Right cardiac atrium (tissue), 5 donors: ENCODE results near the gene STAT4. TPM values are rescaled to one million over a fixed set of nuclear protein-coding genes. Genes with fewer than 3 reads are reported as not detected.

ENCODE experiments used
- ATAC-seq, 2 donors: fragments of 200-7000 bp; cut with Tn5 transposase; one replicate each; pipeline versions ENCODE4 v1.8.0 to v1.9.1; 2020; ENCODE audit warnings: moderate library complexity in 2 of 2, mild to moderate bottlenecking in 1 of 2
- DNase-seq, 3 donors: peaks; one replicate each; pipeline ENCODE4 v3.0.0-alpha.2; 2020
- H3K27ac ChIP-seq: one replicate; pipeline ENCODE4 v1.5.1; 2013; ENCODE audit warnings: mild to moderate bottlenecking, low read length, control low read depth, moderate library complexity
- H3K27me3 ChIP-seq: one replicate; pipeline ENCODE4 v1.6.1; 2013; ENCODE audit not compliant: control insufficient read depth, insufficient read depth
- H3K4me1 ChIP-seq: one replicate; pipeline ENCODE4 v1.6.1; 2013; ENCODE audit warnings: low read length; ENCODE audit not compliant: control insufficient read depth, insufficient read depth
- H3K4me3 ChIP-seq: one replicate; pipeline ENCODE4 v1.5.1; 2013; ENCODE audit warnings: low read length, control low read depth
- H3K9me3 ChIP-seq: one replicate; pipeline ENCODE4 v1.6.1; 2013; ENCODE audit warnings: low read length; ENCODE audit not compliant: control insufficient read depth
- WGBS: extraction: QIAGEN DNeasy Blood & Tissue Kit; methylation state at CpG from one replicate; pipeline ENCODE4 v1.1.7; 2013; 5-methylcytosine and 5-hydroxymethylcytosine counted together
- intact Hi-C, 4 donors: fragments of 100-400 bp; cut with DNase I; formaldehyde crosslinking; loops; one replicate each; pipeline versions ENCODE4 v1.11.0 to v1.14.0; 2022 to 2023
- polyA plus RNA-seq: library from polyadenylated mRNA; stranded (reverse); fragments of 200-250 nt; gene quantifications from one replicate; pipeline ENCODE4 v1.2.3, GENCODE V29; 2013
- total RNA-seq, 4 donors: library from RNA; stranded (reverse); fragmentation: NEBNext Ultra II Directional; extraction: Animal tissue kit (Norgen Biotek cat#: 25700); gene quantifications; one replicate each; pipeline ENCODE4 v1.2.1, GENCODE V29; 2021
- donor health status: healthy with polysubstance abuse.
- donor health status: DM: no; HTN: yes; CAD: no.
- donor health status: DM: no; HTN: no; CAD: no.
- donor health status: DM: no; HTN: yes; CAD: no; lungs with severe emphysema.
- donor health status: DM: yes; HTN: yes; CAD: no.

Gene STAT4
- total and polyA plus RNA-seq, 5 donors = 7.0 to 27.0 (median 18.2) TPM

GRCh38 chr2:191059308-191059707, 91.5 kb downstream of the STAT4 start:
- Histone ChIP-seq H3K4me3 (no peak overlapping the region), H3K4me1 (no peaks in the 10 kb centered on the region), H3K27me3 (no peaks in the 10 kb centered on the region), H3K27ac (no peak overlapping the region), H3K9me3 (no peaks in the 10 kb centered on the region)
- no peak for ATAC-seq
- intact Hi-C loops = loop anchor here in 2 of 4 donors (10.0 kb wide), 2 partner anchors 445 to 465 kb away; no protein-coding TSS in a partner anchor
- DNase-seq = no peak
- 86% methylated on average over 3 of the region's 3 CpGs for WGBS

GRCh38 chr2:191056228-191056627, 94.6 kb downstream of the STAT4 start:
- Histone ChIP-seq H3K27me3 (no peaks in the 10 kb centered on the region), H3K9me3 (no peaks in the 10 kb centered on the region), H3K4me3 (no peak overlapping the region), H3K4me1 (no peaks in the 10 kb centered on the region), H3K27ac (no peak overlapping the region)
- no peak for ATAC-seq
- DNase-seq = no peak
- intact Hi-C loops = loop anchor here in 2 of 4 donors (10.0 kb wide), 2 partner anchors 449 to 469 kb away; no protein-coding TSS in a partner anchor
- 88% methylated on average over 2 of the region's 2 CpGs for WGBS

GRCh38 chr2:191053256-191053655, 97.5 kb downstream of the STAT4 start:
- Histone ChIP-seq H3K9me3 (no peaks in the 10 kb centered on the region), H3K4me3 (no peak overlapping the region), H3K27ac (no peak overlapping the region), H3K27me3 (no peaks in the 10 kb centered on the region), H3K4me1 (no peaks in the 10 kb centered on the region)
- ATAC-seq = no peak
- intact Hi-C loops = loop anchor here (5.0 to 10.0 kb wide), 5 partner anchors 99 to 472 kb away; partner anchors contain the start of gene STAT4 (in 3 of the 4)
- no peak for DNase-seq
- 80% methylated on average over 6 of the region's 6 CpGs for WGBS

GRCh38 chr2:191051825-191052778, 98.7 kb downstream of the STAT4 start:
- Histone ChIP-seq H3K4me3 (no peak overlapping the region), H3K27ac (no peak overlapping the region), H3K9me3 (no peaks in the 10 kb centered on the region), H3K27me3 (no peaks in the 10 kb centered on the region), H3K4me1 (no peaks in the 10 kb centered on the region)
- DNase-seq = no peak
- ATAC-seq = peak; percentile 44 to 49
- intact Hi-C loops = loop anchor here (5.0 to 10.0 kb wide), 5 partner anchors 100 to 473 kb away; partner anchors contain the start of gene STAT4 (in 3 of the 4)
- 24% methylated on average over 10 of the region's 10 CpGs for WGBS

DNA sequence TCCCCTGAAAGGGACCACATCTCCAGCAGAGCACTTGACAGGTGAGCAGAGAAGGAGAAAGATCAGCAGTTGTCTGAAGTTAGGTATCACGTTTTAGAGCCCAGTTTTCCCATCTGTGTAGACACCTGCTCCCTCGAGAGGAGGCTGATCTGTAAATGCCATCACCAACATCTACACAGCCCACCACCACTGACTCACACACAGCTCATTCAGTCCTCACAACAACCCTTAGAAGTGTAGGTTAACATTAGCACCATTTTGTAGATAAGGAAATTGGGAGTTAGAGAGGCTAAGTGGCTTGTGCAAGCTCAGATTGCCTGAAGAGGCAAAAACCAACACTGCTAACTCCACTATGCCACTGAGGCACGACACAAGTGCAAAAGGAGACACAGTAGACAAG, 99.6 kb downstream of the STAT4 start:
- peak in 1 of 2 donors; percentile 27 for ATAC-seq
- Histone ChIP-seq H3K4me1 (no peaks in the 10 kb centered on the region), H3K27ac (no peak overlapping the region)

GRCh38 chr2:191050640-191050987, 100.2 kb downstream of the STAT4 start:
- intact Hi-C loops = loop anchor here (5.0 to 10.0 kb wide), 5 partner anchors 102 to 474 kb away; partner anchors contain the start of gene STAT4 (in 3 of the 4)
- H3K4me1 ChIP-seq = no peaks in the 10 kb centered on the region
- 56% methylated on average over 1 of the region's 1 CpG for WGBS
- H3K27ac ChIP-seq = no peak overlapping the region
- DNase-seq (no peak), ATAC-seq (peak; percentile 22 to 40)
- no peaks in the 10 kb centered on the region for H3K27me3 ChIP-seq
- no peak overlapping the region for H3K4me3 ChIP-seq
- H3K9me3 ChIP-seq = no peaks in the 10 kb centered on the region

More for the DNA sequence above, 99.6 kb downstream of the STAT4 start:
- H3K27me3 ChIP-seq = no peaks in the 10 kb centered on the region
- 77% methylated on average over 3 of the region's 3 CpGs for WGBS
- no peaks in the 10 kb centered on the region for H3K9me3 ChIP-seq
- H3K4me3 ChIP-seq = no peak overlapping the region
- intact Hi-C loops = loop anchor here (5.0 to 10.0 kb wide), 5 partner anchors 101 to 474 kb away; partner anchors contain the start of gene STAT4 (in 3 of the 4)
- no peak for DNase-seq

- intact Hi-C loops = loop anchor here (5.0 to 10.0 kb wide), 5 partner anchors 102 to 475 kb away; partner anchors contain the start of gene STAT4 (in 3 of the 4)
- 59% methylated on average over 4 of the region's 4 CpGs for WGBS
- DNase-seq (peak in 1 of 3 donors; percentile 23), ATAC-seq (peak; percentile 38 to 61)
- no peaks in the 10 kb centered on the region for H3K4me1 ChIP-seq
- no peak overlapping the region for H3K4me3 ChIP-seq
- no peaks in the 10 kb centered on the region for H3K27me3 ChIP-seq
- no peak overlapping the region for H3K27ac ChIP-seq
- no peaks in the 10 kb centered on the region for H3K9me3 ChIP-seq
These were observed 100.8 kb downstream of the STAT4 start for GRCh38 chr2:191049728-191050639.

GRCh38 chr2:191048073-191048472, 102.7 kb downstream of the STAT4 start:
- Histone ChIP-seq H3K27ac (no peak overlapping the region), H3K4me1 (no peaks in the 10 kb centered on the region), H3K9me3 (no peaks in the 10 kb centered on the region), H3K4me3 (no peak overlapping the region), H3K27me3 (no peaks in the 10 kb centered on the region)
- ATAC-seq (no peak), DNase-seq (no peak)
- intact Hi-C loops = no loop called here
- WGBS = 97% methylated on average over 3 of the region's 3 CpGs

DNA sequence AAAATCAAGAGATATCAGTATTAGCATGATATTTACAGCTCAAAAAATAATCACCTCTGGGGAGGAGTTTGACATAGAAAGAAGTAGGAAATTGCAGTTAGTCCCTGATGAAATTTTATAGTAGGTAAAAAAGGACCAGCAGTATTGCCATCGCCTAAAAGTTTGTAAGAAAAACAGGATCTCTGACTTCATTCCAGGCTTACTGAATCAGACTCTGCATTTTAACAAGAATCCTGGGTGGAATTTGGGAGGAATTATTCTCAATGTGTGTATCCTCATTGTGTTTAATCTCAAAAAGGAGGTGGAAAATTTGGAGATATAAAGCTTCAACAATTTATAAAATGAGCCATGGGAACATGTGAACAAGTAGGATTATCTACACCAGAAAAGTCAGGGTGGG, 105.7 kb downstream of the STAT4 start:
- Histone ChIP-seq H3K27ac (no peak overlapping the region), H3K4me1 (no peaks in the 10 kb centered on the region), H3K9me3 (no peaks in the 10 kb centered on the region), H3K27me3 (no peaks in the 10 kb centered on the region), H3K4me3 (no peak overlapping the region)
- intact Hi-C loops = no loop called here
- WGBS = 80% methylated on average over 1 of the region's 1 CpG
- DNase-seq = no peak
- ATAC-seq = no peak

DNA sequence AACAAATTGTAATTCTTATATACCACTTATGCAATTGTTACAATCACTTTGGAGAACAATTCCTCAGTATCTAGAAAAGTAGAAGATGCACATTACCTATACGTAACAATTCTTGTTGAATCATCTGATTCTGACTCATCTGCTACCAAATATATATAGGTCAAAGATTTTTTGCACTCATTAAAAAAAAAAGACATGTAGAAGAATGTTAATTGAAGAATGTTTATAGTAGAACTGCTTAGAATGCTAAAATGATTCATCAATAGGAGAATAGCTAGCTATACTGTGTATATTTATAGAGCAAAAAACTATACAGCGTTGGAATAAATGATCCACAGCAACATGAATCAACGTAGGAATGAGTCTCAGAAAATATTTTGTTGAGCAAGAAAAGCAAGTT, 107.4 kb downstream of the STAT4 start:
- intact Hi-C loops = no loop called here
- no peak for ATAC-seq
- H3K4me1 ChIP-seq = no peaks in the 10 kb centered on the region
- H3K27me3 ChIP-seq = no peaks in the 10 kb centered on the region
- no peak overlapping the region for H3K4me3 ChIP-seq
- 94% methylated on average over 3 of the region's 3 CpGs for WGBS
- H3K27ac ChIP-seq = no peak overlapping the region
- H3K9me3 ChIP-seq = no peaks in the 10 kb centered on the region
- no peak for DNase-seq
